Cardiac fibroblast (primary cell): ENCODE measurements around the gene PGAM4.
A peak's percentile ranks its signal among the peaks of the same experiment; 100 is the strongest.
"Not testable (repeated sequence)": the region's sequence is repeated elsewhere in the genome, so short reads cannot be mapped to it uniquely, and the experiment has no call there.

Experiments used
- DNase-seq, 2 donors: peaks; one replicate each; pipeline versions ENCODE4 v3.0.0 to v3.0.0-alpha.2; 2010; ENCODE audit warnings: low read depth in 2 of 2
- H3K4me3 ChIP-seq, 2 donors: replicated peaks in 1 of 2; 1 replicate in 1 of 2; 2 replicates in 1 of 2; pipeline ENCODE4 v1.5.1; 2011; ENCODE audit warnings: low read depth in 2 of 2, low read length in 2 of 2, mild to moderate bottlenecking in 2 of 2, moderate library complexity in 1 of 2
- TF ChIP-seq, protein P1 (sequence below): IDR thresholded peaks from one replicate; pipeline ENCODE4 v1.5.1; 2011; ENCODE audit warnings: low read depth, mild to moderate bottlenecking, low read length, inconsistent platforms

The PGAM4 gene

DNA sequence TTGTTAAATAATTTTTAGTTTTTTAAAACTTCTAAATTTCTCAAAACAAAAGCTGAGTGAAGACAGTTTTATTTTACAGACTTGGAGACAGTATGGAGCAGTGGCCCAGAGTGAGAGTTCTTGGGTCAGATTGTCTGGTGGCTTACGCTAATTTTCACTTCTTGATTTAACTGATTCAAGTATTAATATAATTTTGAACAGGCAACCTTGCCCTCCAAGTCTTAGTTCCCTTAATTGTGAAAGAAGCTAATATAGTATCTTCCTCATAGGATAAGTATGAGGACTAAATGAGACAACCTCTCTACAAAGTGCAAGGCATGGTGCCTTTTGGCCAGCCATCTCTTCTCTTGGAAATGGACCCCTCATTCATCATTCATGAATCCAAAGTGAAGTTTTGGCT lies 33.6 kb downstream of the PGAM4 start:
- DNase-seq: no peak
- TF ChIP-seq, protein P1, sequence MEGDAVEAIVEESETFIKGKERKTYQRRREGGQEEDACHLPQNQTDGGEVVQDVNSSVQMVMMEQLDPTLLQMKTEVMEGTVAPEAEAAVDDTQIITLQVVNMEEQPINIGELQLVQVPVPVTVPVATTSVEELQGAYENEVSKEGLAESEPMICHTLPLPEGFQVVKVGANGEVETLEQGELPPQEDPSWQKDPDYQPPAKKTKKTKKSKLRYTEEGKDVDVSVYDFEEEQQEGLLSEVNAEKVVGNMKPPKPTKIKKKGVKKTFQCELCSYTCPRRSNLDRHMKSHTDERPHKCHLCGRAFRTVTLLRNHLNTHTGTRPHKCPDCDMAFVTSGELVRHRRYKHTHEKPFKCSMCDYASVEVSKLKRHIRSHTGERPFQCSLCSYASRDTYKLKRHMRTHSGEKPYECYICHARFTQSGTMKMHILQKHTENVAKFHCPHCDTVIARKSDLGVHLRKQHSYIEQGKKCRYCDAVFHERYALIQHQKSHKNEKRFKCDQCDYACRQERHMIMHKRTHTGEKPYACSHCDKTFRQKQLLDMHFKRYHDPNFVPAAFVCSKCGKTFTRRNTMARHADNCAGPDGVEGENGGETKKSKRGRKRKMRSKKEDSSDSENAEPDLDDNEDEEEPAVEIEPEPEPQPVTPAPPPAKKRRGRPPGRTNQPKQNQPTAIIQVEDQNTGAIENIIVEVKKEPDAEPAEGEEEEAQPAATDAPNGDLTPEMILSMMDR: no peak
- no peak overlapping the region for H3K4me3 ChIP-seq

DNA sequence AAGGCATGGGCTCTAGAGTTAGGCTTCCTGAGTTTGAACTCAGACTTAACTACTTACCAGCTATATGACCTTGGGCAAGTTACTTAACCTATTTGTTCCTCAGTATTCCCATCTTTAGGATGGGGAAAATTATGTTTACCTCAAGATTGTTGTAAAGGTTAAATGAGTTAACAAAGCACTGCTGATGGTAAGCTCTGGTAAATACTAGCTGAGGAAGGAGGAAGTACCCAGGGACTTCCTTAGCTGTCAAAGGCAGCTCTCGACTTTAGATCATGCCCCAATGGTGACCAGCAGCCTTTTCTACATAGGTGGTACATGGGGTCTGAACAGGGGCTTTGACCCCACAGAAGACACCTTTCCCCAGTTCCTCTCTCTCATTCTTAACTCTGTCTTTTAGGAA lies 38.9 kb downstream of the PGAM4 start:
- TF ChIP-seq, protein P1: no peak
- no peak overlapping the region for H3K4me3 ChIP-seq
- no peak for DNase-seq

DNA sequence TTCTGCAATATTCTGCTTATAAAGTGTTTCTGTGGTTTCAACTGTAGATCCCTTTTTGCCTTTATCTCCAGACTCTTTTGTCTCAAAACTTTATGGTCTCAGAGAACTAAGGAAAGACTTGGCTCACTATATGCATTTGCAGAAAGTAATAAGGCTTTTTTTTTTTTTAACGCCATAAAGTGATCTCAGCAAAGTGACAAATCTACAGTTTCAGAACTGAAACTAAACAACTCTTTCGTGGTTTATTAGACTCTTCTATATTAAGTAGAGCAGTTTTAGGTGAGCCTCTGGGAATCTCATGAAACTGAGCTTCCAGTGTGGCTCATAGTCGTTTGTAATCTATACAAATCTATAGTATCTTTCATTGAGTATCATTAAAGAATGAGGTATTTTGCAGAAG lies 43.7 kb downstream of the PGAM4 start:
- TF ChIP-seq, protein P1: no peak
- no peak overlapping the region for H3K4me3 ChIP-seq
- no peak for DNase-seq

DNA sequence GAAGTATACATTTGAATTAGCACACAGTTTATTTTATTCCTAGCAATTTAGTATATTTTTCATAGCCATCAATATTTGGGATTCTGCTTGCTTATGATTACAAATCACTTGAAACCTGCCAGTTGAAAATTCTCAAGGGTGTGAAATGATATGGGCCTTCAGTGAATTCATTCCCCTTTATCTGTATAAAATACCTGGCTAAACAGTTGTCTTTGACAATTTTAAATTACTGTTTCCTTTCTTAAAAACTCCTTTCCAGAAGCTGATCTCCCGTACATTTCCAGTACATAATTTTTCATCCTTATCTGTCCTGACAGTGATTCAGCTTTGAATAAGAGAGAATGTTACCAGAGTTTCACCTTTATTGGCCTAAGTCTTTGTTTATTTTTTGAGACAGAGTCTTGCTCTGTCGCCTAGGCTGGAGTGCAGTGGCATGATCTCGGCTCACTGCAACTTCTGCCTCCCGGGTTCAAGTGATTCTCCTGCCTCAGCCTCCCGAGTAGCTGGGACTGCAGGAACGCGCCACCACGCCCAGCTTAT lies 45.0 kb downstream of the PGAM4 start:
- DNase-seq: no peak
- TF ChIP-seq, protein P1: no peak
- H3K4me3 ChIP-seq: no peak overlapping the region

DNA sequence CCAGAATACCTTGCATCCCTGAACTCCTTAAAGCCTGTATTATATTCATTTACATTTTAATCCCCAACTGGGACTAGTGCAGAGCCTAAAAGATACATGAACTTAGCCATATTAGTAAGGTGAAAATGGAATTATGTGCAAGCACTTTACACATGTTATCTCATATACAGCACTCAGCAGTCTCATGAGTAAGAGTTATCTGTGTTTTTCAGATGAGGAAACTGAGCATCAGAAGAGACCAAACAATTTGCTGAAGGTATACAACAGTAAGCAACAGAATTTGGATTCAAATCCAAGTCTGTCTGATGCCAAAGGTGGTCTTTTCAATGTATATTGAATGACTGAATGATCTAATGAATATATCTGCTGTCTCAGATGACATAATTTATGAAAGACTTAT lies 46.7 kb downstream of the PGAM4 start:
- TF ChIP-seq, protein P1: no peak
- DNase-seq: no peak
- no peak overlapping the region for H3K4me3 ChIP-seq

DNA sequence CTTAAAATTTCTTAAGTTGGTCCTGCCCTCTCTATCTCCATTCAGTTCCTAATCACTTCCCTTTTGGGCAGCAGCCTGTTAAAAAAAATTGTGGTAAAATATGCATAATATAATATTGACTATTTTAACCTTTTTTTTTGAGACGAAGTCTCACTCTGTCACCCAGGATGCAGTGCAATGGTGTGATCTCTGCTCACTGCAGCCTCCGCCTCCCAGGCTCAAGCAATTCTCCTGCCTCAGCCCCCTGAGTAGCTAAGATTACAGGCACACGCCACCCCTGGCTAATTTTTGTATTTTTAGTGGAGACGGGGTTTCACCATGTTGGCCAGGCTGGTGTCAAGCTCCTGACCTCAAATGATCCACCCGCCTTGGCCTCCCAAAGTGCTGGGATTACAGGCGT lies 50.1 kb downstream of the PGAM4 start:
- not testable (repeated sequence) for DNase-seq, H3K4me3 ChIP-seq

DNA sequence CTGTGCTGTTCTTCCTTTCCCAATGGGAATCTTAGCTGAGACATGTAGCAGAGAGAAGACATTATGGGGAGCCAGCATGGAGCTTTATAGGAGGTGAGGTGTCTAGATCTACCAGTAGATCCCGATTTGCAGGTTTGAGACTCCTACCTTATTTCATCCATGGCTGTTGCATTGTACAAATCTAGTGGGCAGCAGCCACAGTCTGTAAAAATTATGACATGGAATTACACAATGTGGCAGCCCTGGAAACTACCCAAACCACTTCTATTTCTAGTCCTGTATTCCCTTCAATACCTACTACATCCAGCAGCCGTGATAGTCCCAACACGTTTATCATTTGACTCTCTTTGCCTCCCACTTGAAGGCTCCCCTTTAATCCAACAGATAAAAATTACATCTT lies 50.9 kb downstream of the PGAM4 start:
- H3K4me3 ChIP-seq: no peak overlapping the region
- DNase-seq: peak; percentile 35 to 40
- TF ChIP-seq, protein P1: no peak
